HL-60 (cell line): Measurements from ENCODE around the gene MMP1.

Experiments used
- CTCF ChIP-seq: IDR thresholded peaks from one replicate; pipeline ENCODE4 v1.5.1; 2011; ENCODE audit warnings: low read length, control low read depth, inconsistent platforms; ENCODE audit not compliant: insufficient read depth
- SPI1 ChIP-seq: IDR thresholded peaks from 2 replicates; pipeline ENCODE4 v1.6.1; 2012; ENCODE audit warnings: low read depth, mild to moderate bottlenecking, borderline replicate concordance

DNA sequence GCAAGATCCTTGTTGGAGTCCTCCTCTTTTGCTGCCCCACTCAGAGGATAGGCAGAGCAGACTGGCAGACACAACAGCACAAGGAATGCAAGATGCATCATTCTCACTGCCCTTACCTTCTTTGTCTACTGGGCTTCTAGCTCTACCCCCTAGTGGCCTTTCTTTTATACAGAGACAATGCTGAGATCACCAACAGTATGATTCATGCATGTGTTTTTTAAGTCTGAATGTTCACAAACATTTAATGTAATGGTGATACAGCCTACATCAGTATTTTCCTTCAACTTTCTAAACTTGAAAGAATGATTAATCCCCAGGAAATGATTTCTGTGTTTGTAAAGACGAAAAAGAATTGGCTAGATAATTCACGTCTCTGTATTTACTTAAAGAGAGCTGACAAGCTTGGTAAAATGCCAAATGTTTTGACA, 17.5 kb downstream of the MMP1 start, which contains the start of gene MMP10:
- TF ChIP-seq CTCF: peak; percentile 8
- no peak for TF ChIP-seq SPI1
